Measurements from ENCODE around the gene PRICKLE4. TPM values are rescaled to one million over a fixed set of nuclear protein-coding genes. Genes with fewer than 3 reads are reported as not detected.
A peak's percentile ranks its signal among the peaks of the same experiment; 100 is the strongest.

PRICKLE4 gene
- total RNA-seq, 1 experiment from 2014 or later = 1.5 TPM

DNA sequence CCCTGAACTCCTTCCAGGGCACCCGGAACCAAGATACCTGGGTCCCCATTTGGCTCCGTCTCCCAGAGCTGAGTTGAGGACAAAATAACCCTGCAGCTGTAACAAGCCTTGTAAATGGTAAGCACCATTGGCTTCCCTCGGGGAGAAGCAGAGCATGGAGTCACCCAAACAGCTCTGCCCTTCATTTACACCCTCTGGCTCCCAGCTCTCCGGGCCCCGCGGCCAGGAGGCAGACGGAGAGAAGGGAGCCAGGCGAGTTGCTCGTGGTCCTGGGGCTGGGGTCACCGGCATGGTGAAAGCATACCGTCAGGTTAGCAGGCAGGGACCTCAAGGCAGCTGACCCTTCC, 47.2 kb upstream of the PRICKLE4 start (continued):
- TF ChIP-seq ZNF416 (CRISPR knock-in tag; IDR thresholded peaks at IDR 0.05) (no peak), MAX (CRISPR knock-in tag; IDR thresholded peaks at IDR 0.05) (no peak), FOXP1 (CRISPR knock-in tag; IDR thresholded peaks at IDR 0.05; ENCODE audit: borderline replicate concordance) (no peak), ETV6 (CRISPR knock-in tag; IDR thresholded peaks at IDR 0.05) (no peak), CREB1 (CRISPR knock-in tag; IDR thresholded peaks at IDR 0.05) (no peak), NFYB (CRISPR knock-in tag; conservative IDR thresholded peaks at IDR 0.05; ENCODE audit: low read depth) (no peak), TCF7 (CRISPR knock-in tag; IDR thresholded peaks at IDR 0.05; ENCODE audit: low read depth) (no peak), ATF3 (CRISPR knock-in tag; conservative IDR thresholded peaks at IDR 0.05) (no peak), MLX (CRISPR knock-in tag; IDR thresholded peaks at IDR 0.05) (no peak)
- TF ChIP-seq, protein P1, sequence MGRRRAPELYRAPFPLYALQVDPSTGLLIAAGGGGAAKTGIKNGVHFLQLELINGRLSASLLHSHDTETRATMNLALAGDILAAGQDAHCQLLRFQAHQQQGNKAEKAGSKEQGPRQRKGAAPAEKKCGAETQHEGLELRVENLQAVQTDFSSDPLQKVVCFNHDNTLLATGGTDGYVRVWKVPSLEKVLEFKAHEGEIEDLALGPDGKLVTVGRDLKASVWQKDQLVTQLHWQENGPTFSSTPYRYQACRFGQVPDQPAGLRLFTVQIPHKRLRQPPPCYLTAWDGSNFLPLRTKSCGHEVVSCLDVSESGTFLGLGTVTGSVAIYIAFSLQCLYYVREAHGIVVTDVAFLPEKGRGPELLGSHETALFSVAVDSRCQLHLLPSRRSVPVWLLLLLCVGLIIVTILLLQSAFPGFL (CRISPR knock-in tag; IDR thresholded peaks at IDR 0.05; ENCODE audit: borderline replicate concordance) = no peak

DNA sequence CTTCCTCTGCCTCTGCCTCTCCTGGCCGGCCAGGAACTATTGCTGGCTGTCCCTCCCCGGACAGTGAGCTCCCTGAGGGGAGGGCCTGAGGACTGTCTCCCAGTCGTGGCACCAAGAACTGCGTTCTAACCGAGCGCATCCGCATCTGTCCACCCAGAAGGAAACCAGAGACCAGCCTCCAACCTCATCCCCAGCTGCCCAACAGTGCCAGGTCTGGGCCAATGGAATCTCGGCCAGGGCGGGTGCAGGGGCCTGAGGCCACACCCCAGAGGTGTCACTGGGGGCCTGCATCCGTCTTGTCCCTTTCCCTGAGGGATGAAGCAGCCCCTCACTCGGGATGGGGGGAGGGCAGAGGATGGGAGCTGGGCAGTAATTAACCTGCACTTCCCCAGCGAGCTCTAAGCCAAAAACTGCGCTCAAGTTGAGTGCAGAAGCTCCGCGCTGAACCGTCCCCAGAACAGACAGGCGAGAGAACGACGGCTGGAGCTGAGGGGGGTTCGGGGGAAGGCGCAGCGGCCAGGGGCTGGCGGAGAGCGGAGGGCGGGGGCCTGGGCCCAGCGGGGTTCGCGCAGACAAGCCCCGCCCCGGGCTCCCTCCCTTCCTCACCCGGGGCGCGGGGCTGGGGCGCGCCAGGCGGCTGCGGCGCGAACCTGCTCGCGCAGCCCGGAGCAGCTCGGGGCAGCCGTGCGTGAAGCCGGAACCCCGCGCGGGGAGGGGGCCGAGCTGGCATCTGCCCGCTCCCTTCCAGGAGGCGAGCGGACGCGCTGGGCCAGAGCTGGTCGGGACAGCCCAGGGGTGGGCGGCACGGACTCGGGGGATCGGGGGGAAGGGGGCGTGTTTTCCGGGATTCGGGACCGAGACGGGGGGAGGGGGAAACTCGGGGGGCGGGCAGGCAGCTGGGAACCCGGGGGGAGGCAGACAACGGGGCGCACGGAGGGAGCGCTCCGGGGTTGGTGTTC, 46.6 kb upstream of the PRICKLE4 start:
- DNase-seq (ENCODE audit: low spot score) = peak; percentile 80
- H3K4me3 Mint-ChIP-seq = peak overlapping the region; percentile 86
- H3K4me1 Mint-ChIP-seq = peaks cover 44% of the 10 kb centered on the region
- ATAC-seq = peak; percentile 74
- H3K36me3 Mint-ChIP-seq = no peaks in the 10 kb centered on the region
- ChIA-PET POLR2A (interaction anchor here (0.5 to 1.5 kb wide), 7 partner anchors 11 to 372 kb away, joined by 3 to 7 read pairs (median 4); partner anchors contain the start of gene TOMM6), CTCF (interaction anchor here (0.6 to 4.6 kb wide), 29 partner anchors 9 to 719 kb away, joined by 3 to 51 read pairs (median 6); partner anchors contain the start of genes BYSL, FRS3, MED20 and TOMM6)
- peak overlapping the region; percentile 45; the same call in 1 of the 2 replicates for H3K27ac Mint-ChIP-seq
- H3K9me3 Mint-ChIP-seq = no peaks in the 10 kb centered on the region
- H3K27me3 Mint-ChIP-seq (ENCODE audit: low read depth) = peaks cover 18% of the 10 kb centered on the region
- TF ChIP-seq, protein P2, sequence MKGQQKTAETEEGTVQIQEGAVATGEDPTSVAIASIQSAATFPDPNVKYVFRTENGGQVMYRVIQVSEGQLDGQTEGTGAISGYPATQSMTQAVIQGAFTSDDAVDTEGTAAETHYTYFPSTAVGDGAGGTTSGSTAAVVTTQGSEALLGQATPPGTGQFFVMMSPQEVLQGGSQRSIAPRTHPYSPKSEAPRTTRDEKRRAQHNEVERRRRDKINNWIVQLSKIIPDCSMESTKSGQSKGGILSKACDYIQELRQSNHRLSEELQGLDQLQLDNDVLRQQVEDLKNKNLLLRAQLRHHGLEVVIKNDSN (CRISPR knock-in tag; IDR thresholded peaks at IDR 0.05) = no peak; the same call in 1 of the 2 replicates
- TF ChIP-seq, protein P3, sequence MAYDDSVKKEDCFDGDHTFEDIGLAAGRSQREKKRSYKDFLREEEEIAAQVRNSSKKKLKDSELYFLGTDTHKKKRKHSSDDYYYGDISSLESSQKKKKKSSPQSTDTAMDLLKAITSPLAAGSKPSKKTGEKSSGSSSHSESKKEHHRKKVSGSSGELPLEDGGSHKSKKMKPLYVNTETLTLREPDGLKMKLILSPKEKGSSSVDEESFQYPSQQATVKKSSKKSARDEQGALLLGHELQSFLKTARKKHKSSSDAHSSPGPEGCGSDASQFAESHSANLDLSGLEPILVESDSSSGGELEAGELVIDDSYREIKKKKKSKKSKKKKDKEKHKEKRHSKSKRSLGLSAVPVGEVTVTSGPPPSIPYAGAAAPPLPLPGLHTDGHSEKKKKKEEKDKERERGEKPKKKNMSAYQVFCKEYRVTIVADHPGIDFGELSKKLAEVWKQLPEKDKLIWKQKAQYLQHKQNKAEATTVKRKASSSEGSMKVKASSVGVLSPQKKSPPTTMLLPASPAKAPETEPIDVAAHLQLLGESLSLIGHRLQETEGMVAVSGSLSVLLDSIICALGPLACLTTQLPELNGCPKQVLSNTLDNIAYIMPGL (CRISPR knock-in tag; IDR thresholded peaks at IDR 0.05) = peak; percentile 47; the same call in 1 of the 2 replicates
- TF ChIP-seq KAT7 (CRISPR knock-in tag; IDR thresholded peaks at IDR 0.05; ENCODE audit: borderline replicate concordance) (no peak), CBFB (CRISPR knock-in tag; IDR thresholded peaks at IDR 0.05; ENCODE audit: low read depth) (0 out of 2 replicates have a peak, but pooled peaks have one; percentile 14), NFE2L1 (CRISPR knock-in tag; IDR thresholded peaks at IDR 0.05) (no peak), SMAD3 (CRISPR knock-in tag; IDR thresholded peaks at IDR 0.05; ENCODE audit: borderline replicate concordance) (no peak), RELA (CRISPR knock-in tag; IDR thresholded peaks at IDR 0.05; ENCODE audit: borderline replicate concordance) (no peak), ZNF263 (CRISPR knock-in tag; IDR thresholded peaks at IDR 0.05; ENCODE audit: low read depth) (no peak), MAX (CRISPR knock-in tag; IDR thresholded peaks at IDR 0.05) (peak; percentile 71), ZNF317 (CRISPR knock-in tag; IDR thresholded peaks at IDR 0.05; ENCODE audit: borderline replicate concordance, low read depth) (0 out of 2 replicates have a peak, but pooled peaks have one; percentile 19), ETV6 (CRISPR knock-in tag; IDR thresholded peaks at IDR 0.05) (no peak)
- TF ChIP-seq, protein P4, sequence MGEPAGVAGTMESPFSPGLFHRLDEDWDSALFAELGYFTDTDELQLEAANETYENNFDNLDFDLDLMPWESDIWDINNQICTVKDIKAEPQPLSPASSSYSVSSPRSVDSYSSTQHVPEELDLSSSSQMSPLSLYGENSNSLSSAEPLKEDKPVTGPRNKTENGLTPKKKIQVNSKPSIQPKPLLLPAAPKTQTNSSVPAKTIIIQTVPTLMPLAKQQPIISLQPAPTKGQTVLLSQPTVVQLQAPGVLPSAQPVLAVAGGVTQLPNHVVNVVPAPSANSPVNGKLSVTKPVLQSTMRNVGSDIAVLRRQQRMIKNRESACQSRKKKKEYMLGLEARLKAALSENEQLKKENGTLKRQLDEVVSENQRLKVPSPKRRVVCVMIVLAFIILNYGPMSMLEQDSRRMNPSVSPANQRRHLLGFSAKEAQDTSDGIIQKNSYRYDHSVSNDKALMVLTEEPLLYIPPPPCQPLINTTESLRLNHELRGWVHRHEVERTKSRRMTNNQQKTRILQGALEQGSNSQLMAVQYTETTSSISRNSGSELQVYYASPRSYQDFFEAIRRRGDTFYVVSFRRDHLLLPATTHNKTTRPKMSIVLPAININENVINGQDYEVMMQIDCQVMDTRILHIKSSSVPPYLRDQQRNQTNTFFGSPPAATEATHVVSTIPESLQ (CRISPR knock-in tag; IDR thresholded peaks at IDR 0.05) = no peak
- TF ChIP-seq, protein P5, sequence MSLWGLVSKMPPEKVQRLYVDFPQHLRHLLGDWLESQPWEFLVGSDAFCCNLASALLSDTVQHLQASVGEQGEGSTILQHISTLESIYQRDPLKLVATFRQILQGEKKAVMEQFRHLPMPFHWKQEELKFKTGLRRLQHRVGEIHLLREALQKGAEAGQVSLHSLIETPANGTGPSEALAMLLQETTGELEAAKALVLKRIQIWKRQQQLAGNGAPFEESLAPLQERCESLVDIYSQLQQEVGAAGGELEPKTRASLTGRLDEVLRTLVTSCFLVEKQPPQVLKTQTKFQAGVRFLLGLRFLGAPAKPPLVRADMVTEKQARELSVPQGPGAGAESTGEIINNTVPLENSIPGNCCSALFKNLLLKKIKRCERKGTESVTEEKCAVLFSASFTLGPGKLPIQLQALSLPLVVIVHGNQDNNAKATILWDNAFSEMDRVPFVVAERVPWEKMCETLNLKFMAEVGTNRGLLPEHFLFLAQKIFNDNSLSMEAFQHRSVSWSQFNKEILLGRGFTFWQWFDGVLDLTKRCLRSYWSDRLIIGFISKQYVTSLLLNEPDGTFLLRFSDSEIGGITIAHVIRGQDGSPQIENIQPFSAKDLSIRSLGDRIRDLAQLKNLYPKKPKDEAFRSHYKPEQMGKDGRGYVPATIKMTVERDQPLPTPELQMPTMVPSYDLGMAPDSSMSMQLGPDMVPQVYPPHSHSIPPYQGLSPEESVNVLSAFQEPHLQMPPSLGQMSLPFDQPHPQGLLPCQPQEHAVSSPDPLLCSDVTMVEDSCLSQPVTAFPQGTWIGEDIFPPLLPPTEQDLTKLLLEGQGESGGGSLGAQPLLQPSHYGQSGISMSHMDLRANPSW (CRISPR knock-in tag; conservative IDR thresholded peaks at IDR 0.05; ENCODE audit: low read depth) = no peak
